H1 (cell line): ENCODE measurements around the gene ADSS2. TPM values are rescaled to one million over a fixed set of nuclear protein-coding genes. Genes with fewer than 3 reads are reported as not detected.

Experiments
- CTCF ChIA-PET: fragments of 300-600 bp; sonication (Branson Sonifier 250); formaldehyde crosslinking; loops from one replicate; lab custom pipeline; 2021; ENCODE audit not compliant: partially characterized antibody; lab: Charles Lee
- POLR2A ChIA-PET: fragments of 300-600 bp; sonication (Branson Sonifier 250); formaldehyde crosslinking; loops from one replicate; lab custom pipeline; 2021; ENCODE audit warnings: inconsistent platforms; ENCODE audit not compliant: partially characterized antibody; lab: Charles Lee
- DNase-seq, 2 experiments: peaks; one replicate each; pipeline versions ENCODE4 v3.0.0 to v3.0.0-alpha.2; 2010 to 2022; ENCODE audit warnings: low spot score in 2 of 2, low read depth in 1 of 2, mixed read lengths in 1 of 2
- FAIRE-seq: peaks from 2 replicates; lab custom pipeline; 2011; peaks lifted over from hg19 to GRCh38; lab: Jason Lieb, UNC
- H2AFZ ChIP-seq: 2 replicates; pipeline ENCODE4 v1.8.1; 2012; ENCODE audit warnings: low read length, inconsistent platforms
- H2AK5ac ChIP-seq: 2 replicates; pipeline ENCODE4 v1.6.1; 2013; ENCODE audit warnings: low read depth, low read length
- H2BK120ac ChIP-seq: replicated peaks from 2 replicates; pipeline ENCODE3; 2013; ENCODE audit warnings: low read depth, low read length, inconsistent platforms
- H2BK12ac ChIP-seq: 2 replicates; pipeline ENCODE4 v1.6.1; 2013; ENCODE audit warnings: low read depth, low read length
- H2BK15ac ChIP-seq: 2 replicates; pipeline ENCODE4 v1.6.1; 2013; ENCODE audit warnings: low read length
- H2BK20ac ChIP-seq: 2 replicates; pipeline ENCODE4 v1.6.1; 2013; ENCODE audit warnings: low read length
- H2BK5ac ChIP-seq: 2 replicates; pipeline ENCODE4 v1.6.1; 2013; ENCODE audit warnings: low read depth, low read length
- H3K14ac ChIP-seq: 2 replicates; pipeline ENCODE4 v1.6.1; 2013; ENCODE audit warnings: inconsistent platforms; ENCODE audit not compliant: insufficient read length
- H3K18ac ChIP-seq: 2 replicates; pipeline ENCODE4 v1.6.1; 2013; ENCODE audit warnings: low read length; ENCODE audit errors: extremely low read depth
- H3K23ac ChIP-seq: 2 replicates; pipeline ENCODE4 v1.6.1; 2013; ENCODE audit warnings: inconsistent platforms; ENCODE audit not compliant: insufficient read length
- H3K23me2 ChIP-seq: 2 replicates; pipeline ENCODE4 v1.6.1; 2013; ENCODE audit warnings: low read depth, low read length
- H3K27ac ChIP-seq: 2 replicates; pipeline ENCODE4 v1.6.1; 2011; ENCODE audit warnings: low read depth, low read length, inconsistent platforms
- H3K27me3 ChIP-seq, 4 experiments: replicated peaks in 1 of 4; 1 replicate in 1 of 4; 2 replicates in 3 of 4; pipeline versions ENCODE4 v1.6.1 to v1.8.1; 2011 to 2013; ENCODE audit warnings: low read length in 3 of 4, mild to moderate bottlenecking in 3 of 4, inconsistent platforms in 2 of 4, mixed read lengths in 2 of 4, moderate library complexity in 1 of 4; ENCODE audit not compliant: control insufficient read depth in 3 of 4, insufficient read depth in 3 of 4; ENCODE audit errors: extremely low read depth in 1 of 4
- H3K36me3 ChIP-seq, 4 experiments: 2 replicates each; pipeline versions ENCODE4 v1.6.1 to v1.8.1; 2011 to 2013; ENCODE audit warnings: mild to moderate bottlenecking in 4 of 4, low read length in 3 of 4, moderate library complexity in 2 of 4, control low read depth in 1 of 4, inconsistent platforms in 1 of 4; ENCODE audit not compliant: insufficient read depth in 4 of 4, control insufficient read depth in 2 of 4
- H3K4ac ChIP-seq: replicated peaks from 2 replicates; pipeline ENCODE3; 2013; ENCODE audit warnings: low read length, low read depth, mixed read lengths, inconsistent platforms; ENCODE audit not compliant: insufficient read length
- H3K4me1 ChIP-seq, 4 experiments: replicated peaks in 1 of 4; 1 replicate in 1 of 4; 2 replicates in 3 of 4; pipeline versions ENCODE4 v1.6.1 to v1.8.1; 2011 to 2013; ENCODE audit warnings: low read length in 3 of 4, inconsistent platforms in 2 of 4, mixed read lengths in 1 of 4; ENCODE audit not compliant: insufficient read depth in 4 of 4, control insufficient read depth in 3 of 4
- H3K4me2 ChIP-seq, 2 experiments: 2 replicates each; pipeline versions ENCODE4 v1.6.1 to v1.8.1; 2011 to 2013; ENCODE audit warnings: low read depth in 2 of 2, low read length in 2 of 2, control low read depth in 1 of 2, inconsistent platforms in 1 of 2, mild to moderate bottlenecking in 1 of 2; ENCODE audit not compliant: insufficient read depth in 1 of 2
- H3K4me3 ChIP-seq, 4 experiments: fragments of 200-600, 300-600 bp in 1 of 4; sonication (generic), shearing (Covaris generic), sonication (Bioruptor Twin) in 1 of 4; 2 replicates each; pipeline versions ENCODE4 v1.5.1 to v1.8.1; 2011 to 2016; ENCODE audit warnings: low read length in 4 of 4, low read depth in 3 of 4, control low read depth in 2 of 4, inconsistent platforms in 2 of 4, mild to moderate bottlenecking in 2 of 4, mixed read lengths in 1 of 4, moderate library complexity in 1 of 4; ENCODE audit not compliant: insufficient read depth in 2 of 4; ENCODE audit errors: extremely low read depth in 1 of 4
- H3K56ac ChIP-seq: replicated peaks from 2 replicates; pipeline ENCODE3; 2013; ENCODE audit warnings: low read depth, mild to moderate bottlenecking, mixed read lengths, low read length, inconsistent platforms; ENCODE audit not compliant: insufficient read length
- H3K79me1 ChIP-seq: 2 replicates; pipeline ENCODE4 v1.6.1; 2013; ENCODE audit warnings: low read depth, low read length, control low read depth
- H3K79me2 ChIP-seq, 2 experiments: 2 replicates each; pipeline versions ENCODE4 v1.6.1 to v1.8.1; 2012 to 2013; ENCODE audit warnings: low read length in 2 of 2, mild to moderate bottlenecking in 2 of 2, inconsistent platforms in 1 of 2; ENCODE audit not compliant: insufficient read depth in 2 of 2, control insufficient read depth in 1 of 2
- H3K9ac ChIP-seq, 4 experiments: replicated peaks in 1 of 4; 1 replicate in 1 of 4; 2 replicates in 3 of 4; pipeline versions ENCODE4 v1.6.1 to v1.8.1; 2011 to 2013; ENCODE audit warnings: low read depth in 3 of 4, low read length in 3 of 4, control low read depth in 2 of 4, mild to moderate bottlenecking in 2 of 4, moderate library complexity in 2 of 4, inconsistent platforms in 1 of 4; ENCODE audit errors: extremely low read depth in 1 of 4
- H3K9me3 ChIP-seq, 2 experiments: 2 replicates each; pipeline versions ENCODE4 v1.6.1 to v1.8.1; 2012 to 2013; ENCODE audit warnings: mild to moderate bottlenecking in 2 of 2, moderate library complexity in 2 of 2, control low read depth in 1 of 2, inconsistent platforms in 1 of 2, low read depth in 1 of 2, low read length in 1 of 2, mixed read lengths in 1 of 2; ENCODE audit not compliant: insufficient read depth in 2 of 2
- H4K20me1 ChIP-seq, 2 experiments: replicated peaks in 1 of 2; 2 replicates each; pipeline versions ENCODE3 to v1.8.1; 2011 to 2013; ENCODE audit warnings: inconsistent platforms in 2 of 2, low read length in 2 of 2, mild to moderate bottlenecking in 1 of 2; ENCODE audit not compliant: insufficient read depth in 2 of 2, control insufficient read depth in 1 of 2
- H4K5ac ChIP-seq: 2 replicates; pipeline ENCODE4 v1.6.1; 2013; ENCODE audit warnings: low read length, low read depth, mixed read lengths, inconsistent platforms; ENCODE audit not compliant: insufficient read length
- H4K8ac ChIP-seq: 2 replicates; pipeline ENCODE4 v1.8.0; 2013; ENCODE audit warnings: mild to moderate bottlenecking, moderate library complexity, low read length, inconsistent platforms; ENCODE audit not compliant: insufficient read depth; ENCODE audit errors: extremely low read depth
- H4K91ac ChIP-seq: replicated peaks from 2 replicates; pipeline ENCODE3; 2013; ENCODE audit warnings: low read length, mixed read lengths, inconsistent platforms; ENCODE audit not compliant: insufficient read length
- BRCA1 ChIP-seq: IDR thresholded peaks from 2 replicates; pipeline ENCODE4 v1.6.1; 2012; ENCODE audit warnings: low read depth, low read length, improper control_type of control experiment
- CBX8 ChIP-seq: fragments of 300-800, 300-1000 bp; sonication (generic); IDR thresholded peaks from 2 replicates; pipeline ENCODE4 v1.7.1; 2016; ENCODE audit warnings: low read depth, low read length, borderline replicate concordance
- CHD2 ChIP-seq: IDR thresholded peaks from 2 replicates; pipeline ENCODE4 v1.6.1; 2012; ENCODE audit warnings: low read length, improper control_type of control experiment
- CTBP2 ChIP-seq: IDR thresholded peaks from 2 replicates; pipeline ENCODE4 v1.7.0; 2011; ENCODE audit warnings: borderline replicate concordance, mild to moderate bottlenecking, moderate library complexity, mixed read lengths, low read length; ENCODE audit not compliant: insufficient read depth, insufficient read length
- RXRA ChIP-seq: IDR thresholded peaks from 2 replicates; pipeline ENCODE4 v1.6.1; 2011; ENCODE audit warnings: low read depth, mild to moderate bottlenecking, low read length, moderate library complexity; ENCODE audit not compliant: insufficient read depth
- SIRT6 ChIP-seq: IDR thresholded peaks from one replicate; pipeline ENCODE4 v1.7.1; 2012; ENCODE audit warnings: low read length, inconsistent platforms
- WGBS, 2 experiments: shearing (Covaris generic) in 1 of 2; methylation state at CpG; one replicate each; pipeline versions ENCODE4 v1.1.6 to v1.1.7; 2013 to 2015; ENCODE audit warnings: low lambda C conversion rate in 2 of 2, mixed read lengths in 2 of 2, inconsistent platforms in 1 of 2, low coverage in 1 of 2, missing lambda C conversion rate in 1 of 2; ENCODE audit not compliant: insufficient replicate concordance in 2 of 2, insufficient coverage in 1 of 2, insufficient read length in 1 of 2; ENCODE audit errors: extremely low coverage in 1 of 2, missing lambda C conversion rate in 1 of 2; 5-methylcytosine and 5-hydroxymethylcytosine counted together
- polyA plus RNA-seq, 7 experiments: library from polyadenylated mRNA; depleted of rRNA in 3 of 7; stranded (reverse) in 5 of 7; unstranded in 2 of 7; fragments of >200 nt in 5 of 7; fragments of 200-250 nt in 2 of 7; gene quantifications; 1 replicate in 5 of 7; 2 replicates in 1 of 7; 4 replicates in 1 of 7; pipeline versions ENCODE4 v1.2.1 to v1.2.3, GENCODE V29; 2011 to 2013; ENCODE audit warnings: missing spikeins in 2 of 7, mixed read lengths in 2 of 7
- total RNA-seq: library from RNA; stranded (reverse); fragmentation: NEBNext Ultra II Directional; extraction: Animal tissue kit (Norgen Biotek cat#: 25700); gene quantifications from 2 replicates; pipeline ENCODE4 v1.2.1, GENCODE V29; 2021

ADSS2 gene
- total and polyA plus RNA-seq, 2 of the 8 experiments (the other 6 are each of a cell fraction or from before 2014, with no cell fraction given): 29.8 to 108 TPM

- Histone ChIP-seq H2BK120ac (no peak overlapping the region), H3K36me3 (no peaks in the 10 kb centered on the region), H2AK5ac (no peak overlapping the region), H3K14ac (no peak overlapping the region), H3K9ac (no peak overlapping the region), H3K4me1 (no peaks in the 10 kb centered on the region), H2BK20ac (no peak overlapping the region), H3K4me2 (no peak overlapping the region), H3K23ac (no peak overlapping the region), H4K5ac (no peak overlapping the region), H3K27ac (no peak overlapping the region), H3K79me2 (no peaks in the 10 kb centered on the region), H3K23me2 (no peaks in the 10 kb centered on the region; the same call in 1 of the 2 replicates), H2AFZ (no peak overlapping the region), H4K8ac (no peak overlapping the region), H2BK5ac (no peak overlapping the region), H3K4ac (no peak overlapping the region), H2BK15ac (no peak overlapping the region), H3K9me3 (no peaks in the 10 kb centered on the region), H3K79me1 (no peaks in the 10 kb centered on the region), H3K56ac (no peak overlapping the region), H3K27me3 (no peaks in the 10 kb centered on the region), H4K91ac (no peak overlapping the region), H3K4me3 (no peak overlapping the region), H4K20me1 (no peaks in the 10 kb centered on the region), H3K18ac (no peak overlapping the region), H2BK12ac (no peak overlapping the region)
- FAIRE-seq (no peak), DNase-seq (peak in 1 of 2 experiments; percentile 40)
- ChIA-PET POLR2A (no interaction called here), CTCF (interaction anchor here (1.4 kb wide), 1 partner anchor 10 kb away, joined by 3 read pairs; no protein-coding TSS in a partner anchor)
- WGBS, 2 experiments: 93% methylated on average over 2 of the region's 3 CpGs; no CpG with 5 or more reads in 1 of the 2 experiments
- no peak for TF ChIP-seq CHD2
- no peak for TF ChIP-seq CBX8
- no peak for TF ChIP-seq RXRA
- TF ChIP-seq CTBP2: no peak
- TF ChIP-seq SIRT6: no peak
- no peak for TF ChIP-seq BRCA1
Observed at GRCh38 chr1:244384066-244384465, 67.6 kb downstream of the ADSS2 start.
